ENCODE data around the gene CHSY3. TPM values are rescaled to one million over a fixed set of nuclear protein-coding genes. Genes with fewer than 3 reads are reported as not detected.

The CHSY3 gene
- polyA plus RNA-seq, 4 donors = 0.33 to 2.0 TPM; not detected in 2

DNA sequence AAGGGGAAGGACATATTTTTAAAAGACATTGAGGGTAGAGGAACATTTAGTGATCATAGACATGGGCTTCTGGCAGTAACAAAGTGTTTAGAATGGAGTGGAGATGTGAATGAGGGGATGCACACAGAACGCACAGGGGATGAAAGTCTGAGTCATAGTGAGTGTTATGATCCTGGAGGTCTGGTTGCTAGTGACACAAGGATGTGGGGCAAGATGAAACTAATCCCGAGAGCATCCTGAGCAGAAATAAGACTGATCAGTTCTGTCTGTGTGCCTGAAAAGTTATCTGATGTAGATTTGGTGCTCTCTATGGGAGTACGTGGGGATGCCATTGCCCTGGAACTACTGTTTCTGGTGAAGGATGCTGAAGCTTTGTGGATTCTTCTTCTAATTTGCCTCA, 141.1 kb downstream of the CHSY3 start:
- Histone ChIP-seq H3K27ac (ENCODE audit: low read depth in 1 of 3, low read length in 2 of 3) (no peak overlapping the region), H3K4me3 (ENCODE audit: low read depth in 1 of 3, low read length in 3 of 3) (no peak overlapping the region), H3K27me3 (ENCODE audit: control insufficient read depth in 3 of 3, insufficient read depth in 3 of 3, low read length in 3 of 3) (no peaks in the 10 kb centered on the region), H3K9me3 (ENCODE audit: control insufficient read depth in 2 of 2, insufficient read depth in 1 of 2, low read depth in 1 of 2, low read length in 1 of 2) (no peaks in the 10 kb centered on the region), H3K36me3 (ENCODE audit: control insufficient read depth in 3 of 3, insufficient read depth in 2 of 3, low read depth in 1 of 3, low read length in 3 of 3) (no peaks in the 10 kb centered on the region), H3K4me1 (ENCODE audit: control insufficient read depth in 3 of 3, insufficient read depth in 2 of 3, low read depth in 1 of 3, low read length in 2 of 3) (no peaks in the 10 kb centered on the region)
- no peak for DNase-seq
- FAIRE-seq = no peak
- WGBS, 3 donors = 59 to 76% (median 68%) methylated on average over 3 of the region's 3 CpGs

DNA sequence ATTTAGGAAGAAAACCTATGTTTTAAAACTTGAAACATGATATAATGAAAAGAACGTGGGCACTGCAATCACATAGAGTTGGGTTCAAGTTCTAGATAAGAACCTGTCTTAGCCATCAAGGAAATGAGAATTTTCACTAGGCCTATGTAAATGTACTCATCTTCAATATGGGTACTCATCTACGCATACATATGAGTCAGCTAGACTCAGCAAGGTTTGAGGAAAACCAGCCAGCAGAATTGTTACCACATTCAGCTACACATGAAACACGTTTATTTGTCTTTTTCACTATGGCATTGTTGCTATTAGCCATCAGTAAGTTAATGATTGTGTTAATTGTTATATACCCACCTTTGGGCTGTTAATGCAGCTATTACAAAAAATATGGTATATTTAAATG, 146.3 kb downstream of the CHSY3 start:
- Histone ChIP-seq H3K4me3 (ENCODE audit: low read depth in 1 of 3, low read length in 3 of 3) (no peak overlapping the region), H3K4me1 (ENCODE audit: control insufficient read depth in 3 of 3, insufficient read depth in 2 of 3, low read depth in 1 of 3, low read length in 2 of 3) (no peaks in the 10 kb centered on the region), H3K36me3 (ENCODE audit: control insufficient read depth in 3 of 3, insufficient read depth in 2 of 3, low read depth in 1 of 3, low read length in 3 of 3) (no peaks in the 10 kb centered on the region), H3K9me3 (ENCODE audit: control insufficient read depth in 2 of 2, insufficient read depth in 1 of 2, low read depth in 1 of 2, low read length in 1 of 2) (no peaks in the 10 kb centered on the region), H3K27ac (ENCODE audit: low read depth in 1 of 3, low read length in 2 of 3) (no peak overlapping the region), H3K27me3 (ENCODE audit: control insufficient read depth in 3 of 3, insufficient read depth in 3 of 3, low read length in 3 of 3) (no peaks in the 10 kb centered on the region)
- 64 to 82% (median 67%) methylated on average over 3 of the region's 3 CpGs for WGBS, 3 donors
- FAIRE-seq = no peak
- DNase-seq = no peak

DNA sequence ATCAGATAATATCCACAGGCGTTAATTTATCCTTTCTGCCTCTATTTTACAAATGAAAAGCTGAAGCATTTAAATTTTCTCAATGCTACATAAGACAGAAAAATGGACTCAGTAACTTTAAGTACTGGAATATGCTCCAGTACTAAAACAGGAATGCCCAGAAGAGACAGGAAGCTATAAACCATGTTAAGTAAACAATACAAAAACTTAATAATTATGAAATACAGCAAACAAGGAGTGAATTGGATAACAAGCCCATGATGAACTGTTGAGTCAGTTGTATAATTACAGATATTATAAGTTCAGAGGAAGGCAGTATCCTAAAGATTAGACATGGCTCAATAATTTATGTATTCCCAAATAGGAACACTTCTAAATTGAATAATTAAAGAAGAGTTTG, 148.5 kb downstream of the CHSY3 start:
- Histone ChIP-seq H3K4me1 (ENCODE audit: control insufficient read depth in 3 of 3, insufficient read depth in 2 of 3, low read depth in 1 of 3, low read length in 2 of 3) (no peaks in the 10 kb centered on the region), H3K9me3 (ENCODE audit: control insufficient read depth in 2 of 2, insufficient read depth in 1 of 2, low read depth in 1 of 2, low read length in 1 of 2) (no peaks in the 10 kb centered on the region), H3K27me3 (ENCODE audit: control insufficient read depth in 3 of 3, insufficient read depth in 3 of 3, low read length in 3 of 3) (no peaks in the 10 kb centered on the region), H3K27ac (ENCODE audit: low read depth in 1 of 3, low read length in 2 of 3) (no peak overlapping the region), H3K36me3 (ENCODE audit: control insufficient read depth in 3 of 3, insufficient read depth in 2 of 3, low read depth in 1 of 3, low read length in 3 of 3) (no peaks in the 10 kb centered on the region), H3K4me3 (ENCODE audit: low read depth in 1 of 3, low read length in 3 of 3) (no peak overlapping the region)
- WGBS, 3 donors = 29 to 74% (median 53%) methylated on average over 1 of the region's 1 CpG
- FAIRE-seq = no peak
- DNase-seq = no peak

DNA sequence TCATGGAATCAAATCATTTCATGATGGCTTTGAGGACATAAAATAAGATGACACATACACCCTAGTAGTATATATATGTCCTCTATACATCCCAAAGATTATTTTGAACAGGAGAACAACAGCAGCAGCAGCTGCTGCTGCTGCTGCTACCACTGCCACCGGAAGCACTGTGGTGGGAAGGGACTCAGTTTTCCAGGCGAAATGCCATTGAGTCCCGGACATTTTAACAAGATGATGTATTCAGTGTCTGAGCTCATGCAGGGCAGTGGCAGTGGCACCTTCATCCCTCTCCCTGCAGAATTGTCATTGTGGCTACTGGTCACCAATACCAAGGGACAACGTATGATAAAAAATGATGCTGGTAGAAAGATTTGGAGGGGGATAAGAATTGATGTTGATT, 151.3 kb downstream of the CHSY3 start:
- Histone ChIP-seq H3K27me3 (ENCODE audit: control insufficient read depth in 3 of 3, insufficient read depth in 3 of 3, low read length in 3 of 3) (no peaks in the 10 kb centered on the region), H3K4me3 (ENCODE audit: low read depth in 1 of 3, low read length in 3 of 3) (no peak overlapping the region), H3K9me3 (ENCODE audit: control insufficient read depth in 2 of 2, insufficient read depth in 1 of 2, low read depth in 1 of 2, low read length in 1 of 2) (no peaks in the 10 kb centered on the region), H3K4me1 (ENCODE audit: control insufficient read depth in 3 of 3, insufficient read depth in 2 of 3, low read depth in 1 of 3, low read length in 2 of 3) (no peaks in the 10 kb centered on the region), H3K27ac (ENCODE audit: low read depth in 1 of 3, low read length in 2 of 3) (no peak overlapping the region), H3K36me3 (ENCODE audit: control insufficient read depth in 3 of 3, insufficient read depth in 2 of 3, low read depth in 1 of 3, low read length in 3 of 3) (no peaks in the 10 kb centered on the region)
- 73 to 89% (median 87%) methylated on average over 4 of the region's 4 CpGs for WGBS, 3 donors
- no peak for FAIRE-seq
- no peak for DNase-seq

DNA sequence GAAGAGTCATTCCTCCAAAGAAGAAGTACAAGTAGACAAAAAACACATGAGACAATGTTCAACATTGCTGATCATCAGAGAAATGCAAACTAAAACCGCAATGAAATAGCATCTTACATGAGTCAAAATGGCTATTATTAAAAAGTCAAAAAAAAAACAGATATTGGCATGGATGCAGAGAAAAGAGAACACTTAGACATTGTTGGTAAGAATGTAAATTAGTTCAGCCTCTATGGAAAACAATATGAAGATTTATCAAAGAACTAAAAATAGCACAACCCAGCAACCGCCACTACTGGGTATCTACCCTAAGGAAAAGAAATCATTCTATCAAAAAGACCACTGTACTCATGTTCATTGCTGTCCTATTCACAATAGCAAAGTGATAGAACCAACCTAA, 157.5 kb downstream of the CHSY3 start:
- Histone ChIP-seq H3K4me1 (ENCODE audit: control insufficient read depth in 3 of 3, insufficient read depth in 2 of 3, low read depth in 1 of 3, low read length in 2 of 3) (no peaks in the 10 kb centered on the region), H3K27ac (ENCODE audit: low read depth in 1 of 3, low read length in 2 of 3) (no peak overlapping the region), H3K4me3 (ENCODE audit: low read depth in 1 of 3, low read length in 3 of 3) (no peak overlapping the region), H3K36me3 (ENCODE audit: control insufficient read depth in 3 of 3, insufficient read depth in 2 of 3, low read depth in 1 of 3, low read length in 3 of 3) (no peaks in the 10 kb centered on the region), H3K9me3 (ENCODE audit: control insufficient read depth in 2 of 2, insufficient read depth in 1 of 2, low read depth in 1 of 2, low read length in 1 of 2) (no peaks in the 10 kb centered on the region), H3K27me3 (ENCODE audit: control insufficient read depth in 3 of 3, insufficient read depth in 3 of 3, low read length in 3 of 3) (no peaks in the 10 kb centered on the region)
- DNase-seq (no peak), FAIRE-seq (no peak)
- WGBS, 3 donors = 83 to 95% (median 91%) methylated on average over 2 of the region's 2 CpGs

DNA sequence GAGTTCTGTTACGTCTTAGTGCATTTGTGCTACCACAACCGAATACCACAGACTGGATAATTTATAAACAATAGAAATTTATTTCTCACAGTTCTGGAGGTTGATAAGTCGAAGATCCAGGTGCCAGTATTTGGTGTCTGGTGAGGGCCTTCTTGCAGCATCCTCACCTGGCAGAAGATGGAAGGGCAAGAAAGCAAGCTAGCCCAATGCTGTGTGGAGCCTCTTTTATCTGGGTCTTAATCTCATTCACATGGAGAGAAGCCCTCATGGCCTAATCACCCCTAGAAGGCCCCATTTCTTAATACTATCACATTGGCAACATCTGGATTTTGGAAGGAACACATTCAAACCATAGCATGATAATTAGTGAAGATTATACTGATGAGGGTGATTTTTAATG, 159.3 kb downstream of the CHSY3 start:
- Histone ChIP-seq H3K36me3 (ENCODE audit: control insufficient read depth in 3 of 3, insufficient read depth in 2 of 3, low read depth in 1 of 3, low read length in 3 of 3) (no peaks in the 10 kb centered on the region), H3K4me3 (ENCODE audit: low read depth in 1 of 3, low read length in 3 of 3) (no peak overlapping the region), H3K27me3 (ENCODE audit: control insufficient read depth in 3 of 3, insufficient read depth in 3 of 3, low read length in 3 of 3) (no peaks in the 10 kb centered on the region), H3K27ac (ENCODE audit: low read depth in 1 of 3, low read length in 2 of 3) (no peak overlapping the region), H3K4me1 (ENCODE audit: control insufficient read depth in 3 of 3, insufficient read depth in 2 of 3, low read depth in 1 of 3, low read length in 2 of 3) (no peaks in the 10 kb centered on the region), H3K9me3 (ENCODE audit: control insufficient read depth in 2 of 2, insufficient read depth in 1 of 2, low read depth in 1 of 2, low read length in 1 of 2) (no peaks in the 10 kb centered on the region)
- no peak for FAIRE-seq
- DNase-seq = no peak
- WGBS, 3 donors = 72 to 87% (median 73%) methylated on average over 3 of the region's 3 CpGs

DNA sequence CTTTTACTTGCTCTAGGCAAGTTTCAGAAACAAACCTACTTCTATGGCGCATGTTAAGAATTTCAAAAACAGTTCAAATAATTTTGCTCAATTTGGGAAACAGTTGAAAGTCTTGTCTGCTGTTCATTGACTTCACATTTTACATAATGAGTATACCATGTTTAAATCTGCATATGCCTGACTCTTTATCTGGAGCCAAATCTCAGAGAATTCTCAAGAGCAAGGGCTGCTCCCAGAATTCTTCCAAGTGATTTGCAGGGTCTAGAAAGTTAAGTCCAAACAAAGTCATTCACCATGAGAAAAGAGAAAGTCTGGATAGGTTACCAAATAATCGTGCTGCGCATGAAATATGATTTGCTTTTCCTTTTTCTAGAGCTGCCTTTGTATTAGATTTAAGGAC, 160.2 kb downstream of the CHSY3 start:
- Histone ChIP-seq H3K27me3 (ENCODE audit: control insufficient read depth in 3 of 3, insufficient read depth in 3 of 3, low read length in 3 of 3) (no peaks in the 10 kb centered on the region), H3K4me3 (ENCODE audit: low read depth in 1 of 3, low read length in 3 of 3) (no peak overlapping the region), H3K4me1 (ENCODE audit: control insufficient read depth in 3 of 3, insufficient read depth in 2 of 3, low read depth in 1 of 3, low read length in 2 of 3) (no peaks in the 10 kb centered on the region), H3K36me3 (ENCODE audit: control insufficient read depth in 3 of 3, insufficient read depth in 2 of 3, low read depth in 1 of 3, low read length in 3 of 3) (no peaks in the 10 kb centered on the region), H3K9me3 (ENCODE audit: control insufficient read depth in 2 of 2, insufficient read depth in 1 of 2, low read depth in 1 of 2, low read length in 1 of 2) (no peaks in the 10 kb centered on the region), H3K27ac (ENCODE audit: low read depth in 1 of 3, low read length in 2 of 3) (no peak overlapping the region)
- FAIRE-seq = no peak
- DNase-seq = no peak
- 88 to 99% (median 92%) methylated on average over 3 of the region's 3 CpGs for WGBS, 3 donors

DNA sequence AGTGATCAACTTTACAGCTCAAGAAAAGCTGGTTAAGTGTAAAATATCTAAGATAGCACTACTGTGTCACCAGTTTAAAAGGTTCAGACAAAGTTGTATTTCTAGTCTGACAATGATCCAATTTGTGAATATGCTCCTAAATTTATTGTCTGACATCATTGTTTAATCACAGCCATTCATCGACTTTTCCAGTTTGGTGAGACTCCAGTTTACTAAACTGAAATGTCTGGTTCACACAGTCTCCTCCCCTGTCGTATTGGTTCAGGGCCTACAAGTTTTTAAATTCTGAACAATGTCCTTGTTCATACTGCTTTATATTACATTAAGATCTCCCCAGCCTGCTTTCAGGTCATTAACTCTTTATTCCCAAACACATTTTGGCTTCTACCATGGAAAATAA, 161.4 kb downstream of the CHSY3 start:
- H3K27me3 ChIP-seq (ENCODE audit: control insufficient read depth in 3 of 3, insufficient read depth in 3 of 3, low read length in 3 of 3) = no peaks in the 10 kb centered on the region
- FAIRE-seq (no peak), DNase-seq (no peak)
- no peak overlapping the region for H3K4me3 ChIP-seq (ENCODE audit: low read depth in 1 of 3, low read length in 3 of 3)
- 67 to 78% (median 77%) methylated on average over 2 of the region's 2 CpGs for WGBS, 3 donors
- H3K4me1 ChIP-seq (ENCODE audit: control insufficient read depth in 3 of 3, insufficient read depth in 2 of 3, low read depth in 1 of 3, low read length in 2 of 3) = no peaks in the 10 kb centered on the region
- no peak overlapping the region for H3K27ac ChIP-seq (ENCODE audit: low read depth in 1 of 3, low read length in 2 of 3)
- no peaks in the 10 kb centered on the region for H3K36me3 ChIP-seq (ENCODE audit: control insufficient read depth in 3 of 3, insufficient read depth in 2 of 3, low read depth in 1 of 3, low read length in 3 of 3)
- H3K9me3 ChIP-seq (ENCODE audit: control insufficient read depth in 2 of 2, insufficient read depth in 1 of 2, low read depth in 1 of 2, low read length in 1 of 2) = no peaks in the 10 kb centered on the region

DNA sequence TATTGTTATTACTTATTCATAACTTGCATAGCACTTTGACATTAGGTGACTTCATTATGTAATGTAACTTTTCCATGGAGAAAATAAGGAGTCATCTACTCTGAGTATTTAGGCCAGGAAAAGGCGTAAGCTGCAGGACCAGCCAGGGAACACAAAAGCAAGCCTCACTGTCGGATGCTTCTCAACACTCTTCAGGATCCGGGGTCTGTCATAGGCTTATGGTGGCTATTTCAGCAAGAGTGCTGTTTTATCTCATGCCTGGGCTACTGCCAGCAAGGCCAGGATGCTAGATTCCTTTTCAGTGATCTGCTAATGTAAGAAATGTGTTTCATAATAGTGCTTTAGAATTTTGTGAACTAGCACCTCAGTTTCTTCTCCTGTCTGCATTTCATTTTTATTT, 162.4 kb downstream of the CHSY3 start:
- Histone ChIP-seq H3K36me3 (ENCODE audit: control insufficient read depth in 3 of 3, insufficient read depth in 2 of 3, low read depth in 1 of 3, low read length in 3 of 3) (no peaks in the 10 kb centered on the region), H3K4me1 (ENCODE audit: control insufficient read depth in 3 of 3, insufficient read depth in 2 of 3, low read depth in 1 of 3, low read length in 2 of 3) (no peaks in the 10 kb centered on the region), H3K27me3 (ENCODE audit: control insufficient read depth in 3 of 3, insufficient read depth in 3 of 3, low read length in 3 of 3) (no peaks in the 10 kb centered on the region), H3K27ac (ENCODE audit: low read depth in 1 of 3, low read length in 2 of 3) (no peak overlapping the region), H3K9me3 (ENCODE audit: control insufficient read depth in 2 of 2, insufficient read depth in 1 of 2, low read depth in 1 of 2, low read length in 1 of 2) (no peaks in the 10 kb centered on the region), H3K4me3 (ENCODE audit: low read depth in 1 of 3, low read length in 3 of 3) (no peak overlapping the region)
- no peak for FAIRE-seq
- DNase-seq = no peak
- 78 to 95% (median 83%) methylated on average over 3 of the region's 3 CpGs for WGBS, 3 donors

Measured in small intestine (tissue), 7 donors.